Measurements from ENCODE around the gene USP15.
"Not testable (repeated sequence)": the region's sequence is repeated elsewhere in the genome, so short reads cannot be mapped to it uniquely, and the experiment has no call there.

The USP15 gene

DNA sequence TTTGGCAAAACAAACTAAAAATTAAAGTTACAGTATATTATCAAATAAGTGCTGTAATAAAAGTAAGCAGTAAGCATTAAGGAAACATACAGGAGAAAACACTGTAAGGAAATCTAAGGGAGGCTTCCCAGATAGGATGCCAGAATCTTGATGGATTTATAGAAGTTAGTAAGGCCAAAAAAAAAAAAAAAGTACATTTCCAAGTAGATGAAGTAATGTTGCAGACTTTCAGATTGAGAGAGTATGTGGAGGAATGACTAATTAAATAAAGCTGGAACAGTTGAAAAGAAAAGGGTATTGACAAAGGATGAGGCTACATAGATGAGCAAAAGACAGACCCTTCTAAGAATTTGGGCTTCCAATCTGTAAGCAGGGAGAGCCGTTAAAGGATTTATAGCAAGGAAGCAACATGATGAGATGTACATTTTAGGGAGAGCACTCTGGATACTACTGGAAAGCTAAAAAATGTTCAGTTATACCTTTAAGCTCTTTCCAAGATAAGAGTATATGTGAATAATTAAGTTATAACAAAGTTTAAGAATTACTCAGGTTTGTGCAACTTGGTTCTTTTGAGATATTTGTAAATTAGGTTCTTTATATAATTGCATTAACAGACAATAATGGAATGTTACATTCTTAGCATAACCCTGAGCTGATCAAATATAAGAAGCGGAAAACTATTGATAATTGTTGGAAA is 119.0 kb downstream of the USP15 start:
- DNase-seq = no peak

GRCh38 chr12:62379723-62380045 is 119.5 kb downstream of the USP15 start:
- no peak for DNase-seq

- no peak for DNase-seq
Measured at GRCh38 chr12:62382526-62382925, 122.3 kb downstream of the USP15 start.

DNA sequence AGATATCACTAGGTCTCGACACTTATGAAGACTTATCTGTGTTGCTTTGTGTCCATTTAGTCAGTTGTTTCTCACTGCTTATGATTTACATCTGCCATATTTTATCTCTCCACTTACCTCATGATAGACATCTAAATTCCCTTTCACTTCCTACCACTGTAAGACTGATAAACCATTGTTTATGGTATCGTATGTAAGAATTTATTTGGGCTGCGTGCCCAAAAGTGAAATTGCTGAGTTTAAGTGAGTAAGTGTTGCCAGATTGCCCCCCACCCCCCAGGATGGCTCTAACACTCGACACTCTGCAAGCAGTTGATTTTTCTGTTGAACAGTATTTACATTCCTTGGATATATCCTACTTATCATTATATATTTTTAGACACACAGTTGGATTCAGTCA is 136.5 kb downstream of the USP15 start:
- DNase-seq = no peak

- DNase-seq = no peak
Measured at GRCh38 chr12:62400135-62400534, 139.9 kb downstream of the USP15 start.

DNA sequence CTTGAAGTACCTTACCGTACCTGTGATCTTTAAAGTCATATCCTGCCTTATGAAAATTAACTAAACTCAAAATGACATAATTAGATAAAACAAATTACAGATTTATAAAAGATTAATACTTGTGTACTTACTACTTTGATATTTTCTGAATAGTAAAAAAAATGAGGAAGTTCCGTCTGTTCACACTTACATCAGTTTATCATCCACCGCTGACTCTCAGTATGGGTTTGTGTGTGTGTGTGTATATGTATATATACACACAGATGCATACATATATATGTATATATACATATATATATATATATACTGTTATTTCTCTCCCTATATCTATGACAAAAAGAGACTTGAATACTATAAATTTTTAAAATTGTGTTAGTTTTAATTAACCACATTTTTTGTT is 141.4 kb downstream of the USP15 start:
- no peak for DNase-seq

GRCh38 chr12:62403031-62403430 is 142.8 kb downstream of the USP15 start:
- DNase-seq = no peak

- DNase-seq = no peak
Measured at GRCh38 chr12:62407587-62407986, 147.4 kb downstream of the USP15 start.

- no peak for DNase-seq
Measured at GRCh38 chr12:62409068-62409467, 148.9 kb downstream of the USP15 start.

- no peak for DNase-seq
Measured at GRCh38 chr12:62414180-62414579, 154.0 kb downstream of the USP15 start.

GRCh38 chr12:62426089-62426488 is 165.9 kb downstream of the USP15 start:
- DNase-seq = no peak

DNA sequence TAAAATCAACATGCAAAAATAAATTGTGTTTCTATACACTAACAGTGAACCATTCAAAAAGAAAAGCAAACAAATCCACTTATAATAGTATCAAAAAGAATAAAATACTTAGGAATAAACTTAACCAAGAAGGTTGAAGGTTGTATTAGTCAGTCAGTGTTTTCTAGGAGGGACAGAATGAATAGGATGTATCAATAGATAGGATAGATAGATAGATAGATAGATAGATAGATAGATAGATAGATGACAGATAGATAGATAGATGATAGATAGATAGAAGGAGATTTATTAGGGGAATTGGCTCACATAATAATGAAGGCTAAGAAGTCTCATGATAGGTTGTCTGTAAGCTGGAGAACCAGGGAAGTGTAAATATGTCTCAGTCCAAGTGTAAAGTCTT is 169.3 kb downstream of the USP15 start:
- DNase-seq = no peak

GRCh38 chr12:62434494-62435302 is 174.5 kb downstream of the USP15 start:
- DNase-seq = no peak

DNA sequence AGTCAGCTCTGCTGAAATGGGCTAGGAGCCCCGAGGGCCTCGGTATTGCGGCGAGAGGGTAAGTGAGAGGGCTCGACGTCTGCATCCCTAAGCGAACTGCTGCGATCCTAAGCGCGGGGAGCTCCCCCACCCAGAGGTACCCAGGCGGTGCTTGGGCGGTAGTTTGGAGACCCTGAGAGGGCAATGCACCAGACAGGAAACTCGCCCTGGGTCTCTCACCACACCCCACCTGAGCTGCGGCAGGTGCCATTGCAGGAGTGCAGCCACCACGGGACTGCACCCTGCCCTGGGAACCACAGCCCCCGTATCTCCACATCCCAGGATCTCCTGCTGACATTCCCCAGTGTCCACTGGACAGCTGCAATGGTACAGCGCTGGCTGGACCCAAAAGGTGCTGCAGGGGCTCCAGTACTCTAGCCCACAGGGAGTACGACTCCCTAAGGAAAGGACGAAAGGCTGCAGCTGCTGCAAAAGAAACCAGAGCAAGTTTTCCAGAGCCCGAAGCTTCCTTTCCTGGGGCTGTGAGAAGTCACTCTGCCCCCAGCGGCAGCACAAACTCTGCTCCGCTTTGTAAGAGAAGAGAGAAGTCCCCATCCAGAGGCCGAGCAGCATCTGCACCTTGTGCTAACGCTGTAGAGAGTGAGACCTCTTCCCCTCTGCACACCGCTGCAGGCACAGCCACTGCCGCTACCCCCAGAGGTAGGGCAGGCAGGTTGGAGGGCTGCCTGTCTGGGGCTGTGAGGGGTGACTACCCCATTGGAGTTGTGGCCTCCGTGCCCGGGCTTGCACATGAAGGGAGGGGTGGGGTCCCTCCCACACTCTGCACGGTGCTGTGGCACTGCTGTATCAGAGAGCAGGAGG is 175.3 kb downstream of the USP15 start:
- peak; percentile 6 to 32 (median 6) for DNase-seq

- DNase-seq = no peak
Measured at GRCh38 chr12:62436164-62436503, 175.9 kb downstream of the USP15 start.

GRCh38 chr12:62438098-62438692 is 178.0 kb downstream of the USP15 start:
- DNase-seq = peak; percentile 10 to 49 (median 27)

- no peak for DNase-seq
Measured at GRCh38 chr12:62446754-62447452, 186.7 kb downstream of the USP15 start.

- no peak for DNase-seq
Measured at GRCh38 chr12:62448436-62448835, 188.2 kb downstream of the USP15 start.

- DNase-seq = not testable (repeated sequence)
Measured at GRCh38 chr12:62455429-62455828, 195.2 kb downstream of the USP15 start.

DNA sequence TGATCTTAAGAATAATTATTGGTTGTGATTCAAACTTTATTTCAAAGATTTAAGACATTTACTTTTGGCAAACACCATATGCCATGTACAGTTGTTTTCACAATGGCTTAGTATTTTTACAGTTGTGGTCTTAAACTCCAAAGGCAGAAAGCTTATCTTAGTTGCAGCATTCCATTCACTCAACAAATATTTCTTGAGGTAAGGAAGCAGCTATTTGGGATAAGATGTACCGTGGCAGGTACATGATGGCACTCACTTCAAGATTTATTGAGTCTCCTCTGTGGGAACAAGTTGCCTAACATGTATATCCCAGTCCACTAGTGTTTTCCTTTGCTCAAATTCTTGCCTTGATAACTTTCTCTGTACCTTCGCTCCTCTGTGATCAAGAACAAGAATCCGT is 198.4 kb downstream of the USP15 start:
- no peak for DNase-seq

- DNase-seq = no peak
Measured at GRCh38 chr12:62459976-62460375, 199.8 kb downstream of the USP15 start.

GRCh38 chr12:62461171-62461837 is 201.1 kb downstream of the USP15 start:
- not testable (repeated sequence) for DNase-seq
